ENCODE results near the gene RAB13.

DNA sequence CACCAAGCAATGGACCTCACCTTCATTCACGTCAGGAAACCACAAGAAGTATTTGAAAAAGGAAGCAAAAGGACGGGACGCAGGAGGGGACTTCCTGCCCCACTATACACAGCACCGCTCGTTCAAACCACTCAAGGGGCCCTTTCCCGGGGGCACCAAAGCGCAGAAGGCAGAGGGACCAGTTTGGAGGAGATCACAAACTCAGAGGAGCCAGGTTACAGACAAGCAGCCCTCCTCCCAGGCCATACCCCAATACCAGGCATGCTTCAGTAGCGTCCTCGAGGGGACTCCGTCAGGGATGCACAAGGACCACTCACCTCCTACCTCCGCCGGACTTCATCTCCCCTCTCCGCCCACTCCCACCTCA lies 28.4 kb downstream of the RAB13 start:
- TF ChIP-seq EZH2 (IDR thresholded peaks at IDR 0.05; ENCODE audit: insufficient read depth, low read length), result no peak
- TF ChIP-seq, protein P1, sequence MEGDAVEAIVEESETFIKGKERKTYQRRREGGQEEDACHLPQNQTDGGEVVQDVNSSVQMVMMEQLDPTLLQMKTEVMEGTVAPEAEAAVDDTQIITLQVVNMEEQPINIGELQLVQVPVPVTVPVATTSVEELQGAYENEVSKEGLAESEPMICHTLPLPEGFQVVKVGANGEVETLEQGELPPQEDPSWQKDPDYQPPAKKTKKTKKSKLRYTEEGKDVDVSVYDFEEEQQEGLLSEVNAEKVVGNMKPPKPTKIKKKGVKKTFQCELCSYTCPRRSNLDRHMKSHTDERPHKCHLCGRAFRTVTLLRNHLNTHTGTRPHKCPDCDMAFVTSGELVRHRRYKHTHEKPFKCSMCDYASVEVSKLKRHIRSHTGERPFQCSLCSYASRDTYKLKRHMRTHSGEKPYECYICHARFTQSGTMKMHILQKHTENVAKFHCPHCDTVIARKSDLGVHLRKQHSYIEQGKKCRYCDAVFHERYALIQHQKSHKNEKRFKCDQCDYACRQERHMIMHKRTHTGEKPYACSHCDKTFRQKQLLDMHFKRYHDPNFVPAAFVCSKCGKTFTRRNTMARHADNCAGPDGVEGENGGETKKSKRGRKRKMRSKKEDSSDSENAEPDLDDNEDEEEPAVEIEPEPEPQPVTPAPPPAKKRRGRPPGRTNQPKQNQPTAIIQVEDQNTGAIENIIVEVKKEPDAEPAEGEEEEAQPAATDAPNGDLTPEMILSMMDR (IDR thresholded peaks at IDR 0.05; ENCODE audit: insufficient read depth, low read depth, low read length), result no peak
